ENCODE measurements around the gene ALDH1A3.

DNA sequence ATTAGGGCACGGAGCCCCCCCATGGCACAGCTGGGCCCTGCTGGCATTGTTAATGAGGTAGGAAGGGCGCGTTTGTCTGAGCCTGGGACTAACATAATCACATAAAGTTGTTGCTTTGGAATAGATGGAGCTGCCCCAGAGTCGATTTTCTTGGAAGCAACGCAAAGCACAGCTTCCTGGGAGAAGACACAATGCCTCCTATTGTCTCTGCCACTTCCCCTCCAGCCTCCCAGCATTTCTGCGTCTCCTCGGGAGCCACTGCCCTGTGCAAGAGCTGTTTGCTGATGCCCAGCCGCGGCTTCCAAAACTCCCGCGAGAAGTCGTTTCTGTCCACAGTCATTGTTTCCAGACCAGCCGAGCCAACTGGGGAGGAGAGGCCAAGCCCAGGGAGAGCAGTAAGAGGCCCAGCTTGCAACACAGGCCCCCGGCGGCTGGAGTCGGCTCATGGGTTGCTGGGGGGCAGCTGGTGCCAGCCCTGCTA lies 18.1 kb upstream of the ALDH1A3 start:
- TF ChIP-seq, protein P1, sequence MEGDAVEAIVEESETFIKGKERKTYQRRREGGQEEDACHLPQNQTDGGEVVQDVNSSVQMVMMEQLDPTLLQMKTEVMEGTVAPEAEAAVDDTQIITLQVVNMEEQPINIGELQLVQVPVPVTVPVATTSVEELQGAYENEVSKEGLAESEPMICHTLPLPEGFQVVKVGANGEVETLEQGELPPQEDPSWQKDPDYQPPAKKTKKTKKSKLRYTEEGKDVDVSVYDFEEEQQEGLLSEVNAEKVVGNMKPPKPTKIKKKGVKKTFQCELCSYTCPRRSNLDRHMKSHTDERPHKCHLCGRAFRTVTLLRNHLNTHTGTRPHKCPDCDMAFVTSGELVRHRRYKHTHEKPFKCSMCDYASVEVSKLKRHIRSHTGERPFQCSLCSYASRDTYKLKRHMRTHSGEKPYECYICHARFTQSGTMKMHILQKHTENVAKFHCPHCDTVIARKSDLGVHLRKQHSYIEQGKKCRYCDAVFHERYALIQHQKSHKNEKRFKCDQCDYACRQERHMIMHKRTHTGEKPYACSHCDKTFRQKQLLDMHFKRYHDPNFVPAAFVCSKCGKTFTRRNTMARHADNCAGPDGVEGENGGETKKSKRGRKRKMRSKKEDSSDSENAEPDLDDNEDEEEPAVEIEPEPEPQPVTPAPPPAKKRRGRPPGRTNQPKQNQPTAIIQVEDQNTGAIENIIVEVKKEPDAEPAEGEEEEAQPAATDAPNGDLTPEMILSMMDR (IDR thresholded peaks at IDR 0.05; ENCODE audit: low read depth, low read length), result no peak
- TF ChIP-seq POLR2A (IDR thresholded peaks at IDR 0.05; ENCODE audit: extremely low read depth, insufficient read length), result no peak
